ENCODE data around the gene TEX2.
"Not testable (repeated sequence)": the region's sequence is repeated elsewhere in the genome, so short reads cannot be mapped to it uniquely, and the experiment has no call there.

The TEX2 gene

DNA sequence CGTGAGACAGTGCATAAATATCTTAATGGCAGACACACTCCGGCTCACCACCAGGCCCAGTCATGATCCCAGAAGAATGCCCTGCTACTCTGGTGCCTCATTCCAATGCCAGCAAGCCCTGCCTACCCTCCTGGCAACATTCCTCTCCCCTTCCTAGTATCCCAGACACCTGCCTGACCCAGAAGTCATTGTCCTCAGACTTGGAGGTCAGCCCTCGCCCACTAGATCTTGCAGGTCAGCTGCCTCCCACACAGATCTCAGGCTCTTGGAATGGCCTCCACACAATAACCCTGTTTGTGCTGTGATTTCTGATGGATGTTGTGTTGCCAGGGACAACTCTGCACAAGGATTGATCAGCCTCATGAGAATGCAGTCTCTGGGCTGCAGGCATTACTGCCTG lies 1.8 kb upstream of the TEX2 start:
- DNase-seq (ENCODE audit: low read depth), result no peak

DNA sequence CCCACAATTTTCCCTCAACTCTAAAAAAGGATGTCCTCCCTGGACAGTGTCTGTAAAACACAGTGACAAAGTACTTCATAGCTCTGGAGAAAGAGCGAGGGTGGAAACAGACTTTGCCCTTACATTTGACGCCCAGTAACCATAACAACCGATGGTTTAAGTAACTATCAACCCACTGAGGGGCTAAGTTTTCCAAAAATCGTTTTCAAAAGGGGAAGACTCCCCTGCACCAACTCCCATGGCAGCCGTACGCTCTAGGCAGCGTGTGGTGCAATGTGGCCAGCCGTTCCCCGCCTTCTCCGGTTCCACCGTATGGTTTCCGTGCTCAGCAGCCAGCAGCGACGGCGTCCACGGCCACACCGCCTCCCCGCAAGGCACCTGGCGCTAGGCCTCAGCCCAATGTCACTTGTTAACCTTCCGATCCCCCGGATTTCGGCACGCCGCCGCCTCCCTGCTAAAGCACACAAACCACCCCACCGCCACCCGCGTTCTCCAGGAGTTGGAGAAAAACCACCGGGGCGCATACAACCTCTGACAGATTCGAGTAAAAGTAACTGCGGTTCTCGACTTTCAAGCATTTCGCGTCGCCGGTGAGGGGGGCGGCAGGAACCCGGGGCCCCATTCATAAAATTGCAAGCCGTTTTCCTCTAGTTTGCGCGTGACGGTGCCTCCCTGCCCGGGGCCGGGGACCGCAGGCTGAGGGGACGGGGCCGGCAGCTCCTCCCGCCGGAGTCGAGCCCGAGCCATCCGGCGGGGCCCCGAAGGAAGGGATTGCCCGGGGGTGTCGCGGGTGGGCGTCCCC lies 661 bp downstream of the TEX2 start:
- DNase-seq (ENCODE audit: low read depth), result no peak

DNA sequence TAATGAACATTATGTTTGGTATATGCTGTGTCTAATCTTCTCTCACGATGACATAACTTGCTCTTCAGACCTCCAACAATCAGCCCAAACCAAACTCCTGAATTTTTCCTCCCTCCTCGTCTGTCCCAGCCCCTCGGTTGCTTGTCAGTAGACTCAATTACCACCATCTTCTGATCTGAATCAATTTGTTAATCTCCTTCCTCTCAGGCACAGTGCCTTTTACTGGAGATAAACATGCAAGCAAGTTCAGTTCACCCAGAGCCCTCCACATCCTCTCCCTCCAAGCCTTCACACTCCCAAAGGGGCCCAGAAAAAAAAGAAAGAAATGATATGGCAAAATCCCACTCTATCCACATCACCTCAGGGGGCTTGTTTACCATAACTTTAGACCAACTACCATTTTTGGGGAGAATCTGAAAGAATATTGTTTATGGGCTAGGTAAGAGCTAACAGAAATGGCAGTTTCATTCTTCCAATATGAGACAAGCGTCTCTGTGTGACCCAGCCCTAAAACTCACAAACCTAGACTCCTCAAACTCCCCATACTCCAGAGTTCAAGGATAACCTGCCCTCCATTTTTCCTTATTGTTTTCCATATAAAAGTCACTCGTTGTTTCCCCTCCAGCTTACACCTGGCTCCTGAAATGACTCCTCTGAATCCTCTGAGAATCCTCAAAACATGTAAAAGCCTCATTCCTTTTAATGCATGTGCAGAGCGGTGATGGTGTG lies 1.5 kb downstream of the TEX2 start:
- DNase-seq (ENCODE audit: low read depth), result no peak

DNA sequence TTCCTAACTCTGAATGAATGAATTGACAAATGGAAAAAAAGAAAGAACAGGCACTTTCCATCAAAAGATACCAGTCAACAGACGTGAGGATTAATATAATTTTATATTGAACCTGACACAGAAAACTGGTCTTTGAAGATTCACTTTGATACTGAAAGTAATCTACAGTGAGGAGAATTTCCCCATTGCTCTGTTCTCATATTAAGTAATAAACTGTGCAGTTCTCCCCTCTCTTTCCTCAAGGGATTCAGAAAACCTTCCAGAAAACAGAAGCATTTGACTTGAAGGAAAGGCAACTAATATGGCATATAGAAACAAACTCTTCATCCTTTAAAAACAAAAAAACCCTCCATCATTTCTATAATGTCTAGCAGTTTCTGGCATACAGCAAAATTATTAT lies 2.2 kb downstream of the TEX2 start:
- DNase-seq (ENCODE audit: low read depth), result no peak

DNA sequence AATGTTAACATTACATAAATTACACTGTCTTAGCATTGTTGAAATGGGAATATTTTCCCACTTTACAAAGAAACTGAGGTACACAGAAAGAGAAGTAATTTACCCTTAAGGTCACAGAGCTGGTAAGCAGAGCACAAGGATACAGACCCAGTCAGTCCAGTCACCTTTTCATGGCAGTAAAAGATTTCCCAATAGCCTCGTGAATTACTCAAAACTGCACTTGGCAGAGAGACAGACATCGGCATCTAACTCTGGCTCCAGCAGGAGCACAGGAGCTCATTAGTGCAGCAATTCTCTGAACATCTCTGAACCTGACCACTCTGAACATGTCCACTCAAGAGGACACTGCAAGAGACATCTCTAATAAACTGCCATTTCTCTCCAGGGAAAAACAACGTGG lies 3.1 kb downstream of the TEX2 start:
- peak; percentile 40 for DNase-seq (ENCODE audit: low read depth)

DNA sequence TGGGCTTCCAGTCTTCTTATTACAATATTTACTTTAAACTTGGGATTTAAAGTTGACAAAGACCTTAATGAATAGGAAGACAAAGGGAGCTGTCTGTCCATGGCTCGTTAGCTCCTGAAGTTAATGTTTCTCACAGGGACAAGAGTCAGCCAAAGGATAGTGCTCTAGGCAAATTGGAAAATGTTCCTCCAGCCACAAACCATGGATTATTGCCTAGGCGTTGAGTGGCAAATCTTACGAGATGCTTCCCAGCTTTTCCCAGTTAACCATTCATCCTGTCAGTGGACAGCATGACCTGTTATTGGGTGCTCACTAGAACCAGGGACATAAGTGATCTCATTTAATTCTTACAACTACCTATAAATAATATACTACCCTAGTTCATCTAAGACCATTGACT lies 3.6 kb downstream of the TEX2 start:
- no peak for DNase-seq (ENCODE audit: low read depth)

GRCh38 chr17:64256913-64257807 lies 5.9 kb downstream of the TEX2 start:
- no peak for DNase-seq (ENCODE audit: low read depth)

DNA sequence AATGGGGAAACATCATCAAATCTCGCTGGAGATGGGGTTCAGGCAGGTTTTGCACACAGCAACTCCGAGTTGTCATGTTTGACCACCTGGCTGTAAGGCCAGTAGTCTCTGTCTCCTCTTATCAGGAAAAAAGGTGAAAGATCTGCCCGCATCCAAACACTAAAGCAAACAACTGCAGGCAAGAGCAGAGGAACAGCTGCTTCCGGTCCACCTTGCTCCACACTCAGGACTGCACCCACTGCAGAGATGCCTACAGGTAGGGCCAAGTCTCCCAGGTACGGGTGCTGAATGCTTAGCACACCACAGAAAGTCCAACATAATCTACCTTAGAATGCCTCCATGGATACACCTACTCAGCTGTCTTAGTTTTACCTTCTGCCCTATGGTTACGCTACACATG lies 7.3 kb downstream of the TEX2 start:
- no peak for DNase-seq (ENCODE audit: low read depth)

GRCh38 chr17:64254755-64255154 lies 8.3 kb downstream of the TEX2 start:
- no peak for DNase-seq (ENCODE audit: low read depth)

DNA sequence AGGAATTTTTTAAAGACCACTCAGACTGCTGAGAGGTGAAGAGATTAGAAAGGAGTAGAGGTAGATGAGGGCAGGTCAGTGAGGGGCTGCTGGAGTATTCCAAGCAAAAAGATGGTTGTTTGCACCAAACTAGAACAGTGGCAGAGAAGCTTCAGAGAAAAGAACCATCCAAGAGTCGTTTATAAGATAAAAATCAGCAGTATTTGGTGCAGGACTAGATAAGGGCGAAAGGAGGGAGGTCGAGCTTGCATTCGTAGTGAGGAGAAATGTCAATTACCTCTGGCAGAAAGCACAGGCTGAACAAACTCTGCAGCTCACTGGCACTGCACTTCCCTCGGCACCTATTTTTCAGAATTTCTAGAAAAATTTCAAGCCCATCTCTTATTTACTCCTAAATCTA lies 9.6 kb downstream of the TEX2 start:
- DNase-seq (ENCODE audit: low read depth), result no peak

DNA sequence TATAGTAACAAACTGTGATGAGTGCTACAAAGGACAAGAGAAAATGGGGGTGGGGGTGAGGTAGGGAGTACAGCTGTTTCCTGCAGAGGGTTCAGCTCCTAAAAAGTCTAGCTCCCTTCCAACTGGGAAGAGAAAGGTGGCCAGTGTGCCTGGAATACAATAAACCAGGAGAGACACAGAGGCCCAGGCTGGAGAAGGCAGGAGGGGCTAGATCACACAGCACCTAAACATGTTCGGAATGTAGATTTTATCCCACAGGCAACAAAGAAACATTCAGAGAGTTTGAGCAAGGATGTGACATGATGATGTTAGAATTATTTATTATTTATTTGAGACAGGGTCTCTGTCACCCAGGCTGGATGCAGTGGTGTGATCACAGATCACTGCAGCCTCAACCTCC lies 10.2 kb downstream of the TEX2 start:
- no peak for DNase-seq (ENCODE audit: low read depth)

DNA sequence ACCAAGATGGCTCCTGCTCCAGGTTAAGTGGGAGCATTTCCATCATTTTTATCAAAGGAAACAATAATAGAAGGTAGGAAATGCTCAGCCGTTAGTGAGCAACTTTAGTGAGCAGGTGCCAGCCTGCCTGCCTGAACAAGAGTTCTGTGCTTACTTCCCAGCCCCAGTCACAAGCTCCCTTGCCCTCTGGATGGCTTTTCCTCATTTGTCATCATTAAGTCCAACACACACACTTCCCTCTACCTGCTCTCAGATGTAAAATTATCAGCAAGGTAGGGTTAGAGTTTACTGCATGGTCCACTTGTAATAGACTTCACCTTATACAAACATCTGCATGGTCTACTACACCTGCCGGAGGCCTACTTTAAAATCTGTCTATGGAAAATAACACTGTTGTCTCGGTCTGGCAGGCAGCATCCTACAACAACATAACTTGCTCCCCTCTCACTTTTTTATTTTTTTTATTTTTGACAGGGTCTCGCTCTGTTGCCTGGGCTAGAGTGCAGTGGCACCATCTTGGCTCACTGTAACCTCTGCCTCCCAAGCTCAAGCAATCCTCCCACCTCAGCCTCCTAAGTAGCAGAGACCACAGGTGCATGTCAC lies 12.7 kb downstream of the TEX2 start:
- no peak for DNase-seq (ENCODE audit: low read depth)

GRCh38 chr17:64247836-64248235 lies 15.2 kb downstream of the TEX2 start:
- DNase-seq (ENCODE audit: low read depth), result no peak

DNA sequence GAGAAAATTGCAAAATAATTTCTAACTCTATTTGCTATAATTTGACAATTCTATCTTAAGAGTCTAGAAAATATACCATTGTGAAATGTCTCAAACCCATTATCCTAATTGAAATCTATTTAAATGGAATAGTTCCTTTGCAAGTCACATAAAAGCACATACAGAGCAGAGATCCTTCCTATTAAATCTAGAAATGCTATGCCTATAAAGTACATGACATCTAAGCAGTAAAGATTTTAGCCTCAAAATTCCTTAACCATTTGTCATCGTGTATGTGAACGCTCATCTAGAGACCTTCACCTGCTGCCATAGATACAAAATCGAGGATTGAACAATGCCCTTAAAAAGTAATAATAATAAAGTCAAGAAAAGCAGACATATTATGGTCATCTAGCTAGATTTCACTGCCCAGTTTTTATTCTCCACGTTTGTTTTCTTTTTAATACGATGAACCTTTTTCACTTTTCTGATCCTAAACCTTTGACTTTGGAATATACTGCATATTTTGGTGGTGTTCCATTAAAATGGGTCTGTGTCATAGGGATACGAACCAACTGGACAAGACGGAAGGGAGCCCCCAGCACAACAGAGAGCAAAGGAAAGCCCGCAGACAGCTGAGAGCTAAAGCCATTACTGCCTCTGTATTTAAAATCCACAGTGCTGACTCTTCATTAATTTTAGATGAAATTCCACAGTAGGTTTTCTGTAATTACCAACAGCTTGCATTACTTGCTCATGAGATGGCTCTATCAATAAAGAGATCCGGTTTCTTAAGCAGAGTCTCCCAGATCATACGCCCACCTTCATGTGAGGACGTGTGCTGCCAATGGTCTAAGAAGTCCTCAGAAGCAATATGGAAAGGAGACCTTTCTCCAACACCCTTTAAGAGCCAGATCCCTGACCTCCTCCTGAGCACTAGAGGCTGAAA lies 17.6 kb downstream of the TEX2 start:
- DNase-seq (ENCODE audit: low read depth), result no peak

GRCh38 chr17:64244165-64244564 lies 18.9 kb downstream of the TEX2 start:
- no peak for DNase-seq (ENCODE audit: low read depth)

DNA sequence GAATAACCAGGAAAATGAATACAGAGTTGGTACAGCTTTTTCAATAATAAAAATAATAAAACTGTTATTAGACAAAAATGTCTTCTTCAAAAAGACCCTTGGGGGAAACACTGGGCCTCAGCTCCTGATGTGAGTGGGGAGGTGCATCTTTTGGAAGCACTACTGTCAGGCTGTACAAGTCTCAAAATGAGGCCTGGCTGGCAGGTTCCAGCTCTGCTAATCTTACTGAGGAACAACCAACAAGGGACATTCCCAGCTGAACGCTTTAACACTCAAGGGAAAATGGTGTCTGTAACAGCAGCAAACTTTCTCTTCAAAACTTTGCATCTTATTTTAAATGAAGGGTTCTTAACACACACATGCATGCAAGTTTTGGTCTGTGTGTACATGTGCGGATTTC lies 19.7 kb downstream of the TEX2 start:
- DNase-seq (ENCODE audit: low read depth), result no peak

DNA sequence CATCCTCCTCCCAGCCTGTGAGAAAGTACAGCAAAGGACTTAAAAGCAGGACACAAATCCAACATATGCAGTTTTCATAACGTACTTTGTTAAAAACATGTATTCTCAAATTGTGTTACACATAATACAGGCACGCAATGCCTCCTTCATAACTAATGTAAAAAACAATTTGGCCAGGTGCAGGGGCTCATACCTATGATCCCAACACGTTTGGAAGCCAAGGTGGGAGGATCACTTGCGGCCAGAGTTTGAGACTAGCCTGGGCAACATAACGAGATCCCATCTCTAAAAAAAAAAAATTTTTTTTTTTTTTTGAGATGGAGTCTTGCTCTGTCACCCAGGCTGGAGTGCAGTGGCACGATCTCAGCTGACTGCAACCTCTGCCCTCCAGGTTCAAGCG lies 20.4 kb downstream of the TEX2 start:
- DNase-seq (ENCODE audit: low read depth), result no peak

- peak; percentile 45 for DNase-seq (ENCODE audit: low read depth)
Observed at GRCh38 chr17:64240741-64241347, 22.2 kb downstream of the TEX2 start.

- no peak for DNase-seq (ENCODE audit: low read depth)
Observed at GRCh38 chr17:64240261-64240740, 22.8 kb downstream of the TEX2 start.

- not testable (repeated sequence) for DNase-seq (ENCODE audit: low read depth)
Observed at GRCh38 chr17:64238449-64238848, 24.6 kb downstream of the TEX2 start.

All from stromal cell of bone marrow (primary cell).